ENCODE data around the gene EFNA5. TPM values are rescaled to one million over a fixed set of nuclear protein-coding genes. Genes with fewer than 3 reads are reported as not detected.

The EFNA5 gene
- total RNA-seq, 3 donors from 2014 or later (not counting 1 experiment from before 2014, with no cell fraction given): 2.2 to 8.1 (median 4.3) TPM

GRCh38 chr5:107612541-107612940, 58.2 kb downstream of the EFNA5 start:
- Mint-ChIP-seq H3K4me1 (no peaks in the 10 kb centered on the region), H3K9me3 (no peaks in the 10 kb centered on the region), H3K36me3 (no peaks in the 10 kb centered on the region), H3K27me3 (ENCODE audit: low read depth in 2 of 2) (peaks cover 8 to 42% of the 10 kb centered on the region in 2 donors), H3K4me3 (no peak overlapping the region), H3K27ac (no peak overlapping the region)
- TF ChIP-seq, protein P1, sequence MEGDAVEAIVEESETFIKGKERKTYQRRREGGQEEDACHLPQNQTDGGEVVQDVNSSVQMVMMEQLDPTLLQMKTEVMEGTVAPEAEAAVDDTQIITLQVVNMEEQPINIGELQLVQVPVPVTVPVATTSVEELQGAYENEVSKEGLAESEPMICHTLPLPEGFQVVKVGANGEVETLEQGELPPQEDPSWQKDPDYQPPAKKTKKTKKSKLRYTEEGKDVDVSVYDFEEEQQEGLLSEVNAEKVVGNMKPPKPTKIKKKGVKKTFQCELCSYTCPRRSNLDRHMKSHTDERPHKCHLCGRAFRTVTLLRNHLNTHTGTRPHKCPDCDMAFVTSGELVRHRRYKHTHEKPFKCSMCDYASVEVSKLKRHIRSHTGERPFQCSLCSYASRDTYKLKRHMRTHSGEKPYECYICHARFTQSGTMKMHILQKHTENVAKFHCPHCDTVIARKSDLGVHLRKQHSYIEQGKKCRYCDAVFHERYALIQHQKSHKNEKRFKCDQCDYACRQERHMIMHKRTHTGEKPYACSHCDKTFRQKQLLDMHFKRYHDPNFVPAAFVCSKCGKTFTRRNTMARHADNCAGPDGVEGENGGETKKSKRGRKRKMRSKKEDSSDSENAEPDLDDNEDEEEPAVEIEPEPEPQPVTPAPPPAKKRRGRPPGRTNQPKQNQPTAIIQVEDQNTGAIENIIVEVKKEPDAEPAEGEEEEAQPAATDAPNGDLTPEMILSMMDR (IDR thresholded peaks at IDR 0.05): no peak
- Histone ChIP-seq H3K4me1 (ENCODE audit: control insufficient read depth, insufficient read depth, low read length) (no peaks in the 10 kb centered on the region), H3K27me3 (ENCODE audit: control insufficient read depth, insufficient read depth, low read length) (no peaks in the 10 kb centered on the region), H3K36me3 (ENCODE audit: control insufficient read depth, insufficient read depth, low read length) (no peaks in the 10 kb centered on the region), H3K27ac (ENCODE audit: low read length) (no peak overlapping the region), H3K9me3 (ENCODE audit: control insufficient read depth, insufficient read depth, low read length) (no peaks in the 10 kb centered on the region), H3K4me3 (ENCODE audit: low read length) (no peak overlapping the region)
- DNase-seq: no peak
- intact Hi-C loops (cut with micrococcal nuclease): no loop called here
- 92% methylated on average over 1 of the region's 1 CpG for WGBS (ENCODE audit: insufficient coverage)
- ATAC-seq: no peak

DNA sequence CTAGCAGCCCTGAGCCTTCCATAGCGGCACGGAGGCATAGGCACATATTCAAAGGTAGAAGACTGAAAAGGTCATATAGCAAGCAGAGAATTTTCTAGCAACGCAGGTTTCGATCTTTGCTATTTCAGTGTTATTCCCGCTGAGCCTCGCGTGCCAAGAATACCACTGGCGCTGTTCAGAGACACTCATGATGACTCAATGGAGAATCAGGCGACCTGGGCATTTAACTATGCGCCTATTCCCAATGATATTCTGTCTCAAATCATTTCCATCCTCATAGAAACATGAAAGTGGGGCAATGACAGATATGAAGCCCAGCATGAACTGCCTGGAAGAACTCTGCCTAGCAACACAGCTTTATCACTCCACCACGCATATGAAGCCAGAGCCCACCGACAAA, 59.9 kb downstream of the EFNA5 start:
- no peak overlapping the region for H3K4me3 ChIP-seq (ENCODE audit: low read length)
- 90% methylated on average over 11 of the region's 12 CpGs for WGBS (ENCODE audit: insufficient coverage)
- peaks cover 1 to 3% of the 10 kb centered on the region in 2 donors for H3K4me1 Mint-ChIP-seq
- no peak overlapping the region for H3K4me3 Mint-ChIP-seq
- ATAC-seq (no peak), DNase-seq (no peak)
- TF ChIP-seq, protein P1 (IDR thresholded peaks at IDR 0.05): no peak
- no peak overlapping the region for H3K27ac Mint-ChIP-seq
- H3K4me1 ChIP-seq (ENCODE audit: control insufficient read depth, insufficient read depth, low read length): no peaks in the 10 kb centered on the region
- peaks cover 3 to 51% of the 10 kb centered on the region in 2 donors for H3K27me3 Mint-ChIP-seq (ENCODE audit: low read depth in 2 of 2)
- H3K36me3 Mint-ChIP-seq: no peaks in the 10 kb centered on the region
- intact Hi-C loops (cut with micrococcal nuclease): no loop called here
- no peaks in the 10 kb centered on the region for H3K36me3 ChIP-seq (ENCODE audit: control insufficient read depth, insufficient read depth, low read length)
- no peaks in the 10 kb centered on the region for H3K9me3 Mint-ChIP-seq
- H3K27ac ChIP-seq (ENCODE audit: low read length): no peak overlapping the region
- H3K27me3 ChIP-seq (ENCODE audit: control insufficient read depth, insufficient read depth, low read length): no peaks in the 10 kb centered on the region
- no peaks in the 10 kb centered on the region for H3K9me3 ChIP-seq (ENCODE audit: control insufficient read depth, insufficient read depth, low read length)

DNA sequence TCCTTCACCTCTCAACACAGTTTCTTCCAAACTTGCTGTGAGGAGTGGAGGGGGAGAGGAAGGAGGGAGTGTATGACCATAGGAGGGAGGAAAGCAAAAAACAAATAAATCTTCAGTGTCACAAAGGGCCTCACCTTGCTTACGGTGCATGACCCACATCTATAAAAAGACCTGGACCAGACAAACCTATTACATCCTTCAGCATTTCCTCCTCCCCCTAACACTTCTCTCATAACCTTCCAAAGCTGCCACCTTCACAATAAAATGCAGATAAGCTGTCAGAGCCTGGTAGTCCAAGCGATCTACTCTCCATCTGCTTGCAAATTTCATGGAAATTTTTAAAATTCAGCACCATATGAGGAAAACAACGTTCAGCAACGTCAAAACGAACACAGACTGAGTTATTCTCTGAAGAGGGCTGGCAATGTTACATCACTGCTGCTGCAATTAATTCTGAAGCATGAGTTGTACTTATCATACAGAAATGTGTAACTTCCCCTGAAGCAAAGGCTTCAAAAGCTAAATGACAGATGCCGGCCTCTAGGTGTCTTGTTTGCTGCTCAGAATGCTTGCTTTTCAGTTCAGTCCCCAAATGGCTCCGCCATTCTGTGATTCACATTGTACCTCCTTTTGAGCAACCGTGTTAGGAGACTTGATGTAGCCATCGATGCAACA, 62.9 kb downstream of the EFNA5 start:
- 70% methylated on average over 9 of the region's 9 CpGs for WGBS (ENCODE audit: insufficient coverage)
- ATAC-seq: no peak
- no peaks in the 10 kb centered on the region for H3K9me3 ChIP-seq (ENCODE audit: control insufficient read depth, insufficient read depth, low read length)
- no peak overlapping the region for H3K4me3 ChIP-seq (ENCODE audit: low read length)
- no peaks in the 10 kb centered on the region for H3K36me3 ChIP-seq (ENCODE audit: control insufficient read depth, insufficient read depth, low read length)
- Mint-ChIP-seq H3K27ac (no peak overlapping the region), H3K4me1 (peaks cover 13 to 19% of the 10 kb centered on the region in 2 donors), H3K27me3 (ENCODE audit: low read depth in 2 of 2) (peaks cover 3 to 42% of the 10 kb centered on the region in 2 donors), H3K36me3 (no peaks in the 10 kb centered on the region), H3K9me3 (no peaks in the 10 kb centered on the region), H3K4me3 (no peak overlapping the region)
- no peak overlapping the region for H3K27ac ChIP-seq (ENCODE audit: low read length)
- intact Hi-C loops (cut with micrococcal nuclease): no loop called here
- no peaks in the 10 kb centered on the region for H3K27me3 ChIP-seq (ENCODE audit: control insufficient read depth, insufficient read depth, low read length)
- no peak for DNase-seq
- H3K4me1 ChIP-seq (ENCODE audit: control insufficient read depth, insufficient read depth, low read length): no peaks in the 10 kb centered on the region
- TF ChIP-seq, protein P1 (IDR thresholded peaks at IDR 0.05): no peak

- no peak for ATAC-seq
- Histone ChIP-seq H3K4me3 (ENCODE audit: low read length) (no peak overlapping the region), H3K27me3 (ENCODE audit: control insufficient read depth, insufficient read depth, low read length) (no peaks in the 10 kb centered on the region), H3K36me3 (ENCODE audit: control insufficient read depth, insufficient read depth, low read length) (no peaks in the 10 kb centered on the region), H3K27ac (ENCODE audit: low read length) (no peak overlapping the region), H3K9me3 (ENCODE audit: control insufficient read depth, insufficient read depth, low read length) (no peaks in the 10 kb centered on the region), H3K4me1 (ENCODE audit: control insufficient read depth, insufficient read depth, low read length) (no peaks in the 10 kb centered on the region)
- H3K36me3 Mint-ChIP-seq: no peaks in the 10 kb centered on the region
- no peaks in the 10 kb centered on the region for H3K9me3 Mint-ChIP-seq
- 96% methylated on average over 5 of the region's 6 CpGs for WGBS (ENCODE audit: insufficient coverage)
- intact Hi-C loops (cut with micrococcal nuclease): no loop called here
- peaks cover 13 to 19% of the 10 kb centered on the region in 2 donors for H3K4me1 Mint-ChIP-seq
- no peak overlapping the region for H3K27ac Mint-ChIP-seq
- H3K4me3 Mint-ChIP-seq: no peak overlapping the region
- no peak for DNase-seq
- peaks cover 3 to 42% of the 10 kb centered on the region in 2 donors for H3K27me3 Mint-ChIP-seq (ENCODE audit: low read depth in 2 of 2)
- TF ChIP-seq, protein P1 (IDR thresholded peaks at IDR 0.05): no peak
Measured at GRCh38 chr5:107607196-107607595, 63.5 kb downstream of the EFNA5 start.

Data from natural killer cell (primary cell).